Ascending aorta (tissue), 2 donors: ENCODE results near the gene FAM3C. TPM values are rescaled to one million over a fixed set of nuclear protein-coding genes. Genes with fewer than 3 reads are reported as not detected.

Source experiments
- DNase-seq, 2 donors: peaks; one replicate each; pipeline ENCODE4 v3.0.0-alpha.2; 2019; ENCODE audit warnings: low spot score in 2 of 2
- H3K27ac ChIP-seq, 2 donors: fragments of 200-600 bp; sonication (generic); one replicate each; pipeline ENCODE4 v1.5.1; 2016 to 2017; ENCODE audit warnings: mild to moderate bottlenecking in 1 of 2
- H3K27me3 ChIP-seq: fragments of 200-600 bp; sonication (generic); one replicate; pipeline ENCODE4 v1.5.1; 2017
- H3K36me3 ChIP-seq, 2 donors: fragments of 200-600 bp; sonication (generic); one replicate each; pipeline ENCODE4 v1.5.1; 2016
- H3K4me1 ChIP-seq, 2 donors: fragments of 200-600 bp; sonication (generic); one replicate each; pipeline ENCODE4 v1.5.1; 2016 to 2017; ENCODE audit warnings: mild to moderate bottlenecking in 1 of 2
- H3K4me3 ChIP-seq, 2 donors: fragments of 200-600 bp; sonication (generic); one replicate each; pipeline ENCODE4 v1.5.1; 2016 to 2017; ENCODE audit warnings: mild to moderate bottlenecking in 1 of 2
- H3K9me3 ChIP-seq, 2 donors: fragments of 200-600 bp; sonication (generic); one replicate each; pipeline ENCODE4 v1.5.1; 2016
- intact Hi-C: fragments of 100-400 bp; cut with DNase I; formaldehyde crosslinking; loops from one replicate; pipeline ENCODE4 v1.15.1; 2023
- total RNA-seq: library from RNA; depleted of rRNA; stranded (reverse); fragments of >200 nt; gene quantifications from one replicate; pipeline ENCODE4 v1.1.0, GENCODE V29; 2016
- TF ChIP-seq, protein P1 (sequence below), 3 experiments: fragments of 200-600 bp in 2 of 3; fragments of 450-650 bp in 1 of 3; sonication (generic) in 2 of 3; IDR thresholded peaks; one replicate each; pipeline ENCODE4 v1.5.1; 2016 to 2019; ENCODE audit warnings: antibody characterized with exemption in 3 of 3, mild to moderate bottlenecking in 1 of 3, moderate library complexity in 1 of 3

Gene FAM3C
- total RNA-seq, 1 donor from 2014 or later: 27.6 TPM

DNA sequence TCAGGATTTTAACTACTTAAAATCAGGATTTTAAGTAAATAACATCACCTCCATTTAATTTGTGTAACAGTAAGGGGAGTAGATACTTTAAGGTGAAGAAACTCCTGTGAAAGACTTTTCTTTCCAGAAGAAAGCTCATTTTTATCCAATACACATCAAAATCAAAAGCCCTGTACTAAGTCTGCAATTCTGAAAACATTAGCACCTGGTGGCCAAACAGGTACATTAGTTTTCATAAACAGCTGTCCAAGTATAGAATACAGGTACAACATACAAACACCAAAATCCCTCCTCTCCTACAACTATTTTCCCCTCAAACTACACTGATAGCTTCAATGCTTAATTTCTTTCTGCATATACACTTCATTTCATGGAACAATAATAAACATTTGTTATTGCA lies 22.9 kb downstream of the FAM3C start:
- H3K9me3 ChIP-seq: no peaks in the 10 kb centered on the region
- H3K27me3 ChIP-seq: no peaks in the 10 kb centered on the region
- peaks cover 8 to 30% of the 10 kb centered on the region in 2 donors for H3K36me3 ChIP-seq
- H3K27ac ChIP-seq: no peak overlapping the region
- H3K4me3 ChIP-seq: no peak overlapping the region
- no peak for DNase-seq
- intact Hi-C loops: no loop called here
- H3K4me1 ChIP-seq: no peaks in the 10 kb centered on the region
- TF ChIP-seq, protein P1, sequence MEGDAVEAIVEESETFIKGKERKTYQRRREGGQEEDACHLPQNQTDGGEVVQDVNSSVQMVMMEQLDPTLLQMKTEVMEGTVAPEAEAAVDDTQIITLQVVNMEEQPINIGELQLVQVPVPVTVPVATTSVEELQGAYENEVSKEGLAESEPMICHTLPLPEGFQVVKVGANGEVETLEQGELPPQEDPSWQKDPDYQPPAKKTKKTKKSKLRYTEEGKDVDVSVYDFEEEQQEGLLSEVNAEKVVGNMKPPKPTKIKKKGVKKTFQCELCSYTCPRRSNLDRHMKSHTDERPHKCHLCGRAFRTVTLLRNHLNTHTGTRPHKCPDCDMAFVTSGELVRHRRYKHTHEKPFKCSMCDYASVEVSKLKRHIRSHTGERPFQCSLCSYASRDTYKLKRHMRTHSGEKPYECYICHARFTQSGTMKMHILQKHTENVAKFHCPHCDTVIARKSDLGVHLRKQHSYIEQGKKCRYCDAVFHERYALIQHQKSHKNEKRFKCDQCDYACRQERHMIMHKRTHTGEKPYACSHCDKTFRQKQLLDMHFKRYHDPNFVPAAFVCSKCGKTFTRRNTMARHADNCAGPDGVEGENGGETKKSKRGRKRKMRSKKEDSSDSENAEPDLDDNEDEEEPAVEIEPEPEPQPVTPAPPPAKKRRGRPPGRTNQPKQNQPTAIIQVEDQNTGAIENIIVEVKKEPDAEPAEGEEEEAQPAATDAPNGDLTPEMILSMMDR (IDR thresholded peaks at IDR 0.05): no peak

DNA sequence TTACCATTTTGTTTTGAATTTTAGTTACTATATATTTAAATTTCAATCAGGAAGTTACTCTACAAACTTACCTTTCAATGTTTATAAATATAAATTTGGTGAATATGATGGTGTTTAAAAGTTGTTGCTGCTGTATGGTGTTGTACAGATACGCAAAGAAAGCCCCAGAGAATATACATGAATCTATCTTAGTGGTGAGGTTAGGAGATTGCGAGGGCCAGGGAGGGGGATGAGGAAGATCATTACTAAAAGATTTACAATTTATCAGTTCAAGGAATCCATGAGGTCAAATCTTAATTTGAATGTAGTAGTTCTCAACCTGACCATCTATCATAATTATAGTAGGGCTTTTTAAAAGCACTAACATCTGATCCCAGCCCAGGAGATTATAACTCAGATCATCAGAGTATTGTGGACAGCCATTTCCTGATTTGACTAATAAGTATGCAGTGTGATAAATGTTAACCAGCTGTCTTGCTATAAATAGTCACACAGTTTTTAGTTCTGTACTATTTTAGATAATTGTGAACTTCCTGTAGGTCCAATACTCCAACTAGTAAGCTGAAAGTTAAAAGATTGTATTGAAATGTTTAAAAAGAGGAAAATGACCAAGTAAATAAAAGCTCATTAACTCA lies 23.6 kb downstream of the FAM3C start:
- H3K4me1 ChIP-seq: no peaks in the 10 kb centered on the region
- H3K27me3 ChIP-seq: no peaks in the 10 kb centered on the region
- no peaks in the 10 kb centered on the region for H3K9me3 ChIP-seq
- H3K36me3 ChIP-seq: peaks cover 4 to 28% of the 10 kb centered on the region in 2 donors
- H3K27ac ChIP-seq: no peak overlapping the region
- no peak for DNase-seq
- intact Hi-C loops: no loop called here
- TF ChIP-seq, protein P1 (IDR thresholded peaks at IDR 0.05): no peak
- H3K4me3 ChIP-seq: no peak overlapping the region

DNA sequence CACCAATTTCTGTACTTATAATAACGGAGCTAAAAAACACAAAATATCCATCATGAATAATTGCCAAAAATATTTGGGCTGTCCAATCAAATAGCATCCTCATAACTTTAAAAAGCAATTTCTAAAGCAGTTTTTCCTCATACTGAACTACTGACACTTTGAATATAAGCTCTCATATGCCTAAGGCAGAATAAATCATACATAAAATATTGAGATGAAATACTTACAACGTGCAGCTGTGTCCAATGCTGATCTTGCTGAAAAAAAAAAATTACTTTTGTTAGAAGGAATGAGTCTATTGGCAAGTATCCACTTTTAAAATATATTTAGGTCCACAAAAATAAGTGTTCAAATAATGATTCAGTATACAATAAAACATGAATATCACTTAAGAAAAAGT lies 24.2 kb downstream of the FAM3C start:
- H3K4me3 ChIP-seq: no peak overlapping the region
- TF ChIP-seq, protein P1 (IDR thresholded peaks at IDR 0.05): no peak
- peaks cover 3 to 28% of the 10 kb centered on the region in 2 donors for H3K36me3 ChIP-seq
- no peak overlapping the region for H3K27ac ChIP-seq
- H3K9me3 ChIP-seq: no peaks in the 10 kb centered on the region
- DNase-seq: no peak
- H3K27me3 ChIP-seq: no peaks in the 10 kb centered on the region
- no peaks in the 10 kb centered on the region for H3K4me1 ChIP-seq
- intact Hi-C loops: no loop called here

DNA sequence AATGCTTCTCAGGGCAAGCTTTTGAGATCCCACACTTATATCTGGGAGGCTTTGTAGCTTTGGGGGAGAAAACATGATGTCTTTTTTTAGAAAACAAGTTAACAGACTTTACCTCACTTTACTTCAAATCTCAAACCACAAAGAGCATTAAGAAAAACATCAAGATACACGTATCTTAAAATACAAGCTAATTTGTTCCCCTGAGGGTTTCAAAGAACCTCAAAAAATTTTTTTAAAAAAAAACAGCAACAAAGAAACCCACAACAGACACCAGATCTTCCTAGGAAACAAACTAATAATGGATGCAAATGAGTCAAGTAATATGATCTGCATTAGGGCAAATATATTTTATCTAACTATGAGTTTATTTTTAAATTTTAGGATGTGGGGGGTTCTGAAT lies 24.7 kb downstream of the FAM3C start:
- DNase-seq: no peak

DNA sequence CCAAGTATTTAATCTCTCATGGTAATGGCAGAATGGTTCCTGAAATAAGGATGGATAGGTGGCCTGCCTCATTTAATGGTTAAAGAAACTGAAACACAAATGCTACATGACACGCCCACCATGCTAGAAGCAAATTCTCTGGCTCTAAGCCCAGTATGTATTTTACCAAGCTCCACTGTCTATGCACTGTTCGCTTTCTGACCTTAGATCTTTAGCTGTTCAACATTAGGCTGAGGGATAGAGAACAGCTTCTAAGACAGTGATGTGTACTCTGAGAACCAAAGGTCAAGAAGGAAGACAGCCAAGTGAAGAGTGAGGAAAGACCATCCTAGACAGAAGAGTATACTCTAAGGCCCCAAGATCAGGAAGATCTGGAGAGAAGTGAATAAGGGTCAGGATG lies 26.6 kb downstream of the FAM3C start:
- TF ChIP-seq, protein P1 (IDR thresholded peaks at IDR 0.05): no peak
- Histone ChIP-seq H3K9me3 (no peaks in the 10 kb centered on the region), H3K4me1 (no peaks in the 10 kb centered on the region), H3K36me3 (peaks cover 3 to 8% of the 10 kb centered on the region in 2 donors), H3K4me3 (no peak overlapping the region), H3K27me3 (no peaks in the 10 kb centered on the region), H3K27ac (no peak overlapping the region)
- intact Hi-C loops: no loop called here
- no peak for DNase-seq

More for the DNA sequence above, 24.7 kb downstream of the FAM3C start:
- no peaks in the 10 kb centered on the region for H3K4me1 ChIP-seq
- no peaks in the 10 kb centered on the region for H3K27me3 ChIP-seq
- H3K9me3 ChIP-seq: no peaks in the 10 kb centered on the region
- H3K27ac ChIP-seq: no peak overlapping the region
- TF ChIP-seq, protein P1 (IDR thresholded peaks at IDR 0.05): no peak
- intact Hi-C loops: no loop called here
- H3K36me3 ChIP-seq: peaks cover 3 to 24% of the 10 kb centered on the region in 2 donors
- H3K4me3 ChIP-seq: no peak overlapping the region
